Measurements from ENCODE around the gene UFD1. TPM values are rescaled to one million over a fixed set of nuclear protein-coding genes. Genes with fewer than 3 reads are reported as not detected.
"Not testable (repeated sequence)": the region's sequence is repeated elsewhere in the genome, so short reads cannot be mapped to it uniquely, and the experiment has no call there.

UFD1 gene
- total RNA-seq, 1 donor from 2014 or later, result 88.2 TPM

- intact Hi-C loops (cut with micrococcal nuclease), result loop anchor here (10.0 kb wide), 1 partner anchor 411 kb away; the partner anchor contains the start of genes GNB1L and RTL10
- Mint-ChIP-seq H3K27me3 (ENCODE audit: insufficient read depth) (no peaks in the 10 kb centered on the region), H3K4me1 (ENCODE audit: low read depth) (peaks cover 37% of the 10 kb centered on the region), H3K27ac (no peak overlapping the region), H3K36me3 (ENCODE audit: low read depth) (peaks cover 27% of the 10 kb centered on the region), H3K4me3 (no peak overlapping the region), H3K9me3 (no peaks in the 10 kb centered on the region)
- no peak for DNase-seq (ENCODE audit: low spot score)
Measured at GRCh38 chr22:19443544-19444211, 35.3 kb downstream of the UFD1 start.

- H3K27ac Mint-ChIP-seq, result no peak overlapping the region
- H3K9me3 Mint-ChIP-seq, result no peaks in the 10 kb centered on the region
- H3K36me3 Mint-ChIP-seq (ENCODE audit: low read depth), result peaks cover 29% of the 10 kb centered on the region
- intact Hi-C loops (cut with micrococcal nuclease), result loop anchor here (10.0 kb wide), 1 partner anchor 413 kb away; the partner anchor contains the start of genes GNB1L and RTL10
- H3K27me3 Mint-ChIP-seq (ENCODE audit: insufficient read depth), result no peaks in the 10 kb centered on the region
- no peak for DNase-seq (ENCODE audit: low spot score)
- H3K4me1 Mint-ChIP-seq (ENCODE audit: low read depth), result peaks cover 28% of the 10 kb centered on the region
- H3K4me3 Mint-ChIP-seq, result no peak overlapping the region
Measured at GRCh38 chr22:19442166-19442565, 36.8 kb downstream of the UFD1 start.

- intact Hi-C loops (cut with micrococcal nuclease), result loop anchor here (10.0 kb wide), 1 partner anchor 414 kb away; the partner anchor contains the start of genes GNB1L and RTL10
- H3K4me1 Mint-ChIP-seq (ENCODE audit: low read depth), result peaks cover 15% of the 10 kb centered on the region
- H3K27ac Mint-ChIP-seq, result no peak overlapping the region
Measured at GRCh38 chr22:19440411-19441195, 38.4 kb downstream of the UFD1 start.

GRCh38 chr22:19438298-19438697 lies 40.7 kb downstream of the UFD1 start:
- Mint-ChIP-seq H3K27ac (no peak overlapping the region), H3K9me3 (no peaks in the 10 kb centered on the region), H3K27me3 (ENCODE audit: insufficient read depth) (no peaks in the 10 kb centered on the region), H3K36me3 (ENCODE audit: low read depth) (peaks cover 18% of the 10 kb centered on the region), H3K4me1 (ENCODE audit: low read depth) (peaks cover 3% of the 10 kb centered on the region), H3K4me3 (no peak overlapping the region)
- DNase-seq (ENCODE audit: low spot score), result no peak
- intact Hi-C loops (cut with micrococcal nuclease), result no loop called here

More at GRCh38 chr22:19440411-19441195, 38.4 kb downstream of the UFD1 start:
- Mint-ChIP-seq H3K27me3 (ENCODE audit: insufficient read depth) (no peaks in the 10 kb centered on the region), H3K9me3 (no peaks in the 10 kb centered on the region), H3K4me3 (no peak overlapping the region), H3K36me3 (ENCODE audit: low read depth) (peaks cover 24% of the 10 kb centered on the region)
- DNase-seq (ENCODE audit: low spot score), result no peak

- H3K4me3 Mint-ChIP-seq; H3K27me3 Mint-ChIP-seq (ENCODE audit: insufficient read depth); DNase-seq (ENCODE audit: low spot score); H3K27ac Mint-ChIP-seq; H3K9me3 Mint-ChIP-seq; intact Hi-C loops (cut with micrococcal nuclease): not testable (repeated sequence)
- Mint-ChIP-seq H3K4me1 (ENCODE audit: low read depth) (peaks cover 13% of the 10 kb centered on the region), H3K36me3 (ENCODE audit: low read depth) (peaks cover 16% of the 10 kb centered on the region)
Measured at GRCh38 chr22:19436444-19437161, 42.4 kb downstream of the UFD1 start.

- Mint-ChIP-seq H3K4me3 (no peak overlapping the region), H3K4me1 (ENCODE audit: low read depth) (peaks cover 20% of the 10 kb centered on the region), H3K36me3 (ENCODE audit: low read depth) (peaks cover 12% of the 10 kb centered on the region), H3K9me3 (no peaks in the 10 kb centered on the region), H3K27ac (no peak overlapping the region), H3K27me3 (ENCODE audit: insufficient read depth) (no peaks in the 10 kb centered on the region)
- intact Hi-C loops (cut with micrococcal nuclease), result loop anchor here (5.0 kb wide), 3 partner anchors 142 to 313 kb away; partner anchors contain the start of genes CLTCL1 and DGCR2
- no peak for DNase-seq (ENCODE audit: low spot score)
Measured at GRCh38 chr22:19434829-19435580, 44.0 kb downstream of the UFD1 start.

- Mint-ChIP-seq H3K36me3 (ENCODE audit: low read depth) (peaks cover 17% of the 10 kb centered on the region), H3K4me3 (peak overlapping the region; percentile 92), H3K4me1 (ENCODE audit: low read depth) (peaks cover 26% of the 10 kb centered on the region), H3K27ac (peak overlapping the region; percentile 52), H3K27me3 (ENCODE audit: insufficient read depth) (no peaks in the 10 kb centered on the region), H3K9me3 (no peaks in the 10 kb centered on the region)
- no peak for DNase-seq (ENCODE audit: low spot score)
- intact Hi-C loops (cut with micrococcal nuclease), result loop anchor here (5.0 kb wide), 3 partner anchors 142 to 312 kb away; partner anchors contain the start of genes CLTCL1 and DGCR2
Measured at GRCh38 chr22:19434401-19434800, 44.6 kb downstream of the UFD1 start.

- peak within 1 kb of the TSS; percentile 94 for H3K27ac Mint-ChIP-seq
- H3K36me3 Mint-ChIP-seq (ENCODE audit: low read depth), result peaks cover 23% of the 10 kb centered on the region
- no peaks in the 10 kb centered on the region for H3K27me3 Mint-ChIP-seq (ENCODE audit: insufficient read depth)
- H3K4me1 Mint-ChIP-seq (ENCODE audit: low read depth), result peaks cover 41% of the 10 kb centered on the region
- H3K9me3 Mint-ChIP-seq, result no peaks in the 10 kb centered on the region
- intact Hi-C loops (cut with micrococcal nuclease), result loop anchor here (1.0 to 5.0 kb wide), 7 partner anchors 15 to 310 kb away; partner anchors contain the start of genes C22orf39, CDC45, CLTCL1 and DGCR2
- peak within 1 kb of the TSS; percentile 92 for H3K4me3 Mint-ChIP-seq
- DNase-seq (ENCODE audit: low spot score), result peak; percentile 88
Measured at GRCh38 chr22:19432133-19432851, 46.7 kb downstream of the UFD1 start, which contains the start of gene MRPL40. Gene MRPL40 (plus strand): TSS chr22:19432545. CDS start chr22:19432555, 10 bp downstream.

- peaks cover 45% of the 10 kb centered on the region for H3K4me1 Mint-ChIP-seq (ENCODE audit: low read depth)
- H3K27ac Mint-ChIP-seq, result peak within 1 kb of the TSS; percentile 94
- DNase-seq (ENCODE audit: low spot score), result peak; percentile 88
- intact Hi-C loops (cut with micrococcal nuclease), result loop anchor here (1.0 to 5.0 kb wide), 7 partner anchors 16 to 309 kb away; partner anchors contain the start of genes C22orf39, CDC45, CLTCL1 and DGCR2
- no peaks in the 10 kb centered on the region for H3K9me3 Mint-ChIP-seq
- peak within 1 kb of the TSS; percentile 93 for H3K4me3 Mint-ChIP-seq
- peaks cover 26% of the 10 kb centered on the region for H3K36me3 Mint-ChIP-seq (ENCODE audit: low read depth)
- H3K27me3 Mint-ChIP-seq (ENCODE audit: insufficient read depth), result no peaks in the 10 kb centered on the region
Measured at GRCh38 chr22:19431649-19432132, 47.3 kb downstream of the UFD1 start, which contains the start of gene HIRA. Gene HIRA (minus strand): TSS chr22:19431733. CDS start chr22:19431476, 257 bp downstream.

GRCh38 chr22:19430890-19431541 lies 48.0 kb downstream of the UFD1 start:
- DNase-seq (ENCODE audit: low spot score), result peak; percentile 10
- Mint-ChIP-seq H3K9me3 (no peaks in the 10 kb centered on the region), H3K27ac (peak overlapping the region; percentile 91), H3K27me3 (ENCODE audit: insufficient read depth) (no peaks in the 10 kb centered on the region), H3K4me1 (ENCODE audit: low read depth) (peaks cover 45% of the 10 kb centered on the region), H3K4me3 (peak overlapping the region; percentile 93), H3K36me3 (ENCODE audit: low read depth) (peaks cover 32% of the 10 kb centered on the region)
- intact Hi-C loops (cut with micrococcal nuclease), result loop anchor here (1.0 to 5.0 kb wide), 4 partner anchors 12 to 309 kb away; partner anchors contain the start of genes CLTCL1 and DGCR2
